Thoracic aorta (tissue), 2 donors: ENCODE results near the gene UBAP2. TPM values are rescaled to one million over a fixed set of nuclear protein-coding genes. Genes with fewer than 3 reads are reported as not detected.
A peak's percentile ranks its signal among the peaks of the same experiment; 100 is the strongest.

Source experiments
- ATAC-seq: fragments of 150-250 bp; one replicate; pipeline ENCODE4 v1.8.0; 2017; ENCODE audit warnings: low read depth; ENCODE audit not compliant: insufficient number of reproducible peaks, low FRiP score
- DNase-seq: peaks from one replicate; pipeline ENCODE4 v3.0.0-alpha.2; 2020; ENCODE audit warnings: low spot score
- H3K27ac ChIP-seq, 2 donors: fragments of 200-600 bp; sonication (generic); 1 replicate in 1 of 2; 2 replicates in 1 of 2; pipeline ENCODE4 v1.5.1; 2016; ENCODE audit warnings: mild to moderate bottlenecking in 2 of 2, moderate library complexity in 2 of 2
- H3K27me3 ChIP-seq: fragments of 200-600 bp; sonication (generic); replicated peaks from 2 replicates; pipeline ENCODE4 v1.6.0; 2016; ENCODE audit warnings: mild to moderate bottlenecking; ENCODE audit not compliant: insufficient read depth
- H3K36me3 ChIP-seq: fragments of 200-600 bp; sonication (generic); one replicate; pipeline ENCODE4 v1.5.1; 2016
- H3K4me1 ChIP-seq, 2 donors: fragments of 200-600 bp; sonication (generic); 1 replicate in 1 of 2; 2 replicates in 1 of 2; pipeline versions ENCODE4 v1.5.1 to v1.6.0; 2016; ENCODE audit warnings: low read depth in 2 of 2, mild to moderate bottlenecking in 1 of 2; ENCODE audit not compliant: control insufficient read depth in 1 of 2
- H3K4me3 ChIP-seq: fragments of 200-600 bp; sonication (generic); 2 replicates; pipeline ENCODE4 v1.5.1; 2016; ENCODE audit warnings: mild to moderate bottlenecking
- H3K9me3 ChIP-seq: fragments of 200-600 bp; sonication (generic); 2 replicates; pipeline ENCODE4 v1.5.1; 2016
- total RNA-seq, 2 donors: library from RNA; depleted of rRNA; stranded (reverse); fragments of >200 nt; gene quantifications; one replicate each; pipeline versions ENCODE4 v1.1.0 to v1.2.3, GENCODE V29; 2016
- TF ChIP-seq, protein P1 (sequence below): fragments of 200-600 bp; sonication (generic); IDR thresholded peaks from one replicate; pipeline ENCODE4 v1.5.1; 2019; ENCODE audit warnings: antibody characterized with exemption

UBAP2 gene
- total RNA-seq, 2 donors from 2014 or later, result 21.3 to 29.9 TPM

- Histone ChIP-seq H3K4me1 (peaks cover 3 to 6% of the 10 kb centered on the region in 2 donors), H3K27me3 (no peaks in the 10 kb centered on the region), H3K36me3 (peaks cover 6% of the 10 kb centered on the region), H3K4me3 (no peak overlapping the region), H3K9me3 (no peaks in the 10 kb centered on the region), H3K27ac (no peak overlapping the region)
- TF ChIP-seq, protein P1, sequence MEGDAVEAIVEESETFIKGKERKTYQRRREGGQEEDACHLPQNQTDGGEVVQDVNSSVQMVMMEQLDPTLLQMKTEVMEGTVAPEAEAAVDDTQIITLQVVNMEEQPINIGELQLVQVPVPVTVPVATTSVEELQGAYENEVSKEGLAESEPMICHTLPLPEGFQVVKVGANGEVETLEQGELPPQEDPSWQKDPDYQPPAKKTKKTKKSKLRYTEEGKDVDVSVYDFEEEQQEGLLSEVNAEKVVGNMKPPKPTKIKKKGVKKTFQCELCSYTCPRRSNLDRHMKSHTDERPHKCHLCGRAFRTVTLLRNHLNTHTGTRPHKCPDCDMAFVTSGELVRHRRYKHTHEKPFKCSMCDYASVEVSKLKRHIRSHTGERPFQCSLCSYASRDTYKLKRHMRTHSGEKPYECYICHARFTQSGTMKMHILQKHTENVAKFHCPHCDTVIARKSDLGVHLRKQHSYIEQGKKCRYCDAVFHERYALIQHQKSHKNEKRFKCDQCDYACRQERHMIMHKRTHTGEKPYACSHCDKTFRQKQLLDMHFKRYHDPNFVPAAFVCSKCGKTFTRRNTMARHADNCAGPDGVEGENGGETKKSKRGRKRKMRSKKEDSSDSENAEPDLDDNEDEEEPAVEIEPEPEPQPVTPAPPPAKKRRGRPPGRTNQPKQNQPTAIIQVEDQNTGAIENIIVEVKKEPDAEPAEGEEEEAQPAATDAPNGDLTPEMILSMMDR, result no peak
- no peak for ATAC-seq
- no peak for DNase-seq
Measured at GRCh38 chr9:33952066-33952465, 96.6 kb downstream of the UBAP2 start.

DNA sequence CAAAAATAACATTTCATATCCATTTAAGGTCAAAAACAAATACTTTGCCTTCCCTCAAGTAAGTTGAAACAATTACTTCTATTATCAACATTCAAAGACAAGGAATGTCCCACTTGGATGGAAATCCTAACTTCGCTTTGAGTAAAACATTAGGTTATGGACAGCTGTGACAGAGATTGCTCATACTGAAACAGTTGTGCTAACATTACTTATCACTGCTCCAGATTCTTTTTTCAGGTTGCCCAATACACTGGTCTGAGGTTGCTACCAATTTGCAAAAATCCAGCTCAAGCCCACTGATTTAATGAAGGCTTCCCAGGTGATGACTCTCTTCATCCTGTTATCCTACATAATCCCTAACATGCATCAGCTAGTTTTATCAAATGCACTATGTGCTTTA lies 98.3 kb downstream of the UBAP2 start:
- no peak for DNase-seq
- no peak for ATAC-seq
- Histone ChIP-seq H3K4me3 (no peak overlapping the region), H3K36me3 (peaks cover 2% of the 10 kb centered on the region), H3K27ac (no peak overlapping the region), H3K27me3 (no peaks in the 10 kb centered on the region), H3K4me1 (peaks cover 11 to 16% of the 10 kb centered on the region in 2 donors), H3K9me3 (no peaks in the 10 kb centered on the region)
- TF ChIP-seq, protein P1, result no peak

GRCh38 chr9:33946779-33947535 lies 101.7 kb downstream of the UBAP2 start:
- H3K4me1 ChIP-seq, result peaks cover 11 to 16% of the 10 kb centered on the region in 2 donors
- no peaks in the 10 kb centered on the region for H3K27me3 ChIP-seq
- no peaks in the 10 kb centered on the region for H3K9me3 ChIP-seq
- H3K27ac ChIP-seq, result peak overlapping the region in 1 of 2 donors; percentile 25
- DNase-seq (no peak), ATAC-seq (peak; percentile 70)
- TF ChIP-seq, protein P1, result no peak
- no peak overlapping the region for H3K4me3 ChIP-seq
- no peaks in the 10 kb centered on the region for H3K36me3 ChIP-seq

GRCh38 chr9:33943389-33943788 lies 105.3 kb downstream of the UBAP2 start:
- no peak for DNase-seq
- H3K4me3 ChIP-seq, result no peak overlapping the region
- no peak overlapping the region for H3K27ac ChIP-seq
- H3K27me3 ChIP-seq, result no peaks in the 10 kb centered on the region
- TF ChIP-seq, protein P1, result no peak
- no peak for ATAC-seq
- H3K4me1 ChIP-seq, result peaks cover 11 to 16% of the 10 kb centered on the region in 2 donors
- no peaks in the 10 kb centered on the region for H3K9me3 ChIP-seq
- peaks cover 9% of the 10 kb centered on the region for H3K36me3 ChIP-seq

GRCh38 chr9:33942471-33943083 lies 106.1 kb downstream of the UBAP2 start:
- Histone ChIP-seq H3K27me3 (no peaks in the 10 kb centered on the region), H3K36me3 (peaks cover 9% of the 10 kb centered on the region), H3K27ac (no peak overlapping the region), H3K9me3 (no peaks in the 10 kb centered on the region), H3K4me1 (peaks cover 11 to 15% of the 10 kb centered on the region in 2 donors), H3K4me3 (no peak overlapping the region)
- no peak for DNase-seq
- TF ChIP-seq, protein P1, result no peak
- no peak for ATAC-seq
